HG03135 (cell line): ENCODE data around the gene PLCH2.

ENCODE experiments used
- ATAC-seq: cut with Tn5 transposase; IDR thresholded peaks from one replicate; pipeline ENCODE4 v1.9.1; 2021; ENCODE audit warnings: mild to moderate bottlenecking, moderate library complexity; ENCODE audit not compliant: unreplicated experiment

Gene PLCH2

DNA sequence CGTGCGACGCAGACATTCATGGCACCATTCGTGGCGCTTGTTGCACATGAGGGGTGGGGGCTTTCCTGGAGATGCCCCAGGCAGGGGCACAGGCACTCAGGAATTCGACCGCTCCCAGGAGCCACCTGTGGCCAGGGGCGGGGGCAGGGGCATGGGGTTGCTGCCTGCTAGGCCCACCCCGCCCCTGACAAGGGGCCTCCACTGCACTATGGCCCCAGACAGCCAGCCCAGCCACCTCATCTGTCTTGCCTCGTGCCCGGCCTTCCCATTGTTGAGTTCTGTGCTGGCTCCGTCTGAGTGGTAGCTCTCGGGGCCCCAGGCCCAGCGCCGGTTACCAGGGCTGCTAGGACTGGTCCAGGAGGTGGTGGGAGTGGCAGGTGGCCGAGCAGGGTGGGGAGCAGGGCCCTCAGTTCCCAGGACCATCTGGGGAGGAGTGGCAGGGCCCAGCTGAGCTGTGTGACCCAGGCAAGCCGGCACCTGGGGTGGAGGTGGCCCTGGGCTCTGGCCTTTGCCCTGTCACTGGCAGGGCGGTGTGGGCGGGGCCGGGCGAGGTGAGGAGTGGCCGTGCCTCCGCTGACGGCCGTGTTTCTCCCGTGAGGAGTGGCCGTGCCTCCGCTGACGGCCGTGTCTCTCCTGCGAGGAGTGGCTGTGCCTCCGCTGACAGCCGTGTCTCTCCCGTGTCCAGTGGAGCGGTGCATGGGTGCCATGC is 1.9 kb downstream of the PLCH2 start:
- no peak for ATAC-seq

DNA sequence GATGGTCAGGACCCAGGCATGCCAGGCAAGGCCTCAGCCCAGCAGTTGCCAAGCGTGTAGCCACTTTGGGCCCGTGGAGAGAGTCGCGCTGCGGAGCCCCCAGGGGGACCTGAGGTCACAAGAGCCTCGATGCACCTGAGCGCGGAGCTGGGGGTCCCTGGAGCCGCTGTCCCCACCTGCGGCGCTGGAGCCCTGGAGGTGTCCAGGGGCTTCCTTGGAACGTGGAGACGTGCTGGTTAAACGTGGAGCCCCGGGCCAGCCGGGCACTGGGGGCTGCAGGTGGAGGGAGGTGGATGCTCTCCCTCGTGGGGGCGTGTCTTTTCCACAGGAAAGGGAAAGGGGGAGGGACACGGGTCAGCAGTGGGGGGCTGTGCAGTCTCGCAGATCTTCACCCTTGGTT is 3.1 kb downstream of the PLCH2 start:
- ATAC-seq, result no peak

DNA sequence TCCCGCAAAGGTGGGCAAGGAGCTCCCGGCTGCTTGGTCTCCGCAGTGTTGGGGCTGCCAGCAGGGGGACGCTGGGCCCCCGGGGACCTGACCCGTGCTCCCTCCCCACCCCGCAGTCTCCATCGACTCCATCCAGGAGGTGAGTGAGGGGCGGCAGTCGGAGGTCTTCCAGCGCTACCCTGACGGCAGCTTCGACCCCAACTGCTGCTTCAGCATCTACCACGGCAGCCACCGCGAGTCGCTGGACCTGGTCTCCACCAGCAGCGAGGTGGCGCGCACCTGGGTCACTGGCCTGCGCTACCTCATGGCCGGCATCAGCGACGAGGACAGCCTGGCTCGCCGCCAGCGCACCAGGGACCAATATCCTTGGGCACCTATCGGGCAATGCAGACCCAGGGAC is 3.5 kb downstream of the PLCH2 start:
- no peak for ATAC-seq

GRCh38 chr1:2480236-2480985 is 4.3 kb downstream of the PLCH2 start:
- ATAC-seq, result no peak

DNA sequence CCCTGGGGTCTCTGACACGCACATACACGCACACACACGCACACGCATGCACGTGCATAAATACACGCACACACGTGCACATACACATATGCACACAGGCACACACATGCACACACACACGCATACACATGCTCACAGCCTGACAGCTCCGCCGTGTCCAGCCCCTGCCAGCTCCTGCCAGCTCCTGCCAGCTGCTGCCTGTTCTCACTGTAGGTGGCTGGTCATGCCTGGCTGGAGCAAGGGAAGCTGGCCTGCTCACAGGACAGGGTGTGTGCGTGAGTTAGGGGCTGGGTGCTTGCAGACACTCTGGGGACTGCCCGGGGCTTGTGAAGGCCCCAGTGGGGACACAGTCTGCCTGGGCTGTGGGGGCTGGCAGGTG is 4.9 kb downstream of the PLCH2 start:
- ATAC-seq, result no peak

DNA sequence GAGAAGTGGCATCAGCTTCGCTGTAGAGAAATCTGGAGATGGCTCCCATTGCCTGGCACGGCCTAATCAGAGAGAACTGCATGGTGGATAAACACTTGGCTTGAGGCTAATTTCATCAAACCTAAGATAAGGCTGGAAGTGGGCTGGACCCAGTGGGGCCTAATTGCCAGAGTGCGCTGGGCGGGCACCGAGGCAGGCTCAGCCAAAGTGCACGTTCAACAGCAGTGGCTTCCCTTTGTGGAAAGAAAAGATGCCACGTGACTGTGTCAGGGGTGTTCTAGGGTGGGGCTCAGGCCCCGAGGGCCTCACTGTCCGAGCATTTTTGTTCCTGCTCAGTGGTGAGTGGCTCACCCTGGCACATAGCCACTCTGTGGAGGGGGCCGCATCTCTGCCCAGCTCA is 5.8 kb downstream of the PLCH2 start:
- no peak for ATAC-seq

DNA sequence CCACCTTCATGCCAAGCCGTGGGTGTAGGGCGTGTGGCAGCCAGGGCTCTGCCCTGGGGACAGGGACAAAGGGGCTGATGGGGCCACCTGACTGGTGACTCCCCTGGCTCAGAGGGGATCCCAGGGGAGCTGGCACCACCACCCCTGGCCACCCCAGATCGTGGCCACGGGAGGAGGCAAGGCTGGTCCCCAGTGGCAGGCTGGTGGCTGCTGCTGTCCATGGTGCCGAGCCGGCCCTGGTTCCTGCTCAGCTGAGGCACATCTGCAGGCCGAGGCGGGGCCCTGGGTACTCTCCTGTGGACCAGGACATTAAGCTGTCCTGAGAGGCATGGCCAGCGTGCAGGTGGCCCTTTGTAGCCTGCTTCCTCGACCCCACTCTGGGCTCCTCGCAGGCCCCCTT is 6.5 kb downstream of the PLCH2 start:
- ATAC-seq, result no peak

DNA sequence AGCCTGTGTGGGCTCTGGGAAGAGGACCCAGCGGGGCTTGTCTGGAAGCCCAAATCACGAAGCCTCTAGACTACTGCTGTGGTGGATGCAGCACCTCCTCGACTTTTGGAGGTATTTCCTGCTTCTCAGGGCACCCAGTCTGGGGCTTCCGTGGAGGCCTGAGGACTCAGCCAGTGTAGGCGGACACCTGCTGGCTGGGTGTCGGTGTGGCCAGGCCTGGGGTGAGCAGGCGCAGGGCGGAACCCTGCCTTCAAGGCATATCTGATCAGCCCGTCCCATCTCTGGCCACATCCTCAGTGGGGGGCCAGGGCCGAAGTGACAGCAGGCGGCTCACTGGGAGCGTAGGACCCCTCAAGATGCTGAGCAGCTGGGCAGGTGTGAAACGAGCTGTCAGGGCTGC is 6.9 kb downstream of the PLCH2 start:
- ATAC-seq, result no peak

- no peak for ATAC-seq
These were observed 7.9 kb downstream of the PLCH2 start for GRCh38 chr1:2483970-2484369.

- no peak for ATAC-seq
These were observed 10.0 kb downstream of the PLCH2 start for GRCh38 chr1:2486041-2486440.

- no peak for ATAC-seq
These were observed 10.5 kb downstream of the PLCH2 start for GRCh38 chr1:2486558-2486957.

DNA sequence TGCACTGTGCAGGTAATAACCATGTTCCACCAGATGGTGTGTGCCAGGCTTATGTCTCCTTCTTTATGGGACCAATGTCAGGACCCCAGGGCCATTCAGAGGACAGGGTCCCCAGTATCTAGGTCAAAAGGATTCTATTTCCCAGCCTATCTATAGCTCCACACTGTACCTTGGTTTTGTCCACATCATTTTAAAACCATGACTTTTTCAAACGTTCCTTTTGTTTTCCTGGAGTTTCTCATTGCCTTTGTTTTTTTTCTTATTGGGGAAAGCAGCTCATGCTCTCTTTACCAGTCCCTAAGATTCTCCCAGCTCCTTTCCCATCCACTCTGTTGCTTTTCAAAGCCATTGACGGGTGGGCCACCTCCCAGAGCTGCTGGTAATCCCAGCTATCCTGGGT is 12.6 kb downstream of the PLCH2 start:
- no peak for ATAC-seq

DNA sequence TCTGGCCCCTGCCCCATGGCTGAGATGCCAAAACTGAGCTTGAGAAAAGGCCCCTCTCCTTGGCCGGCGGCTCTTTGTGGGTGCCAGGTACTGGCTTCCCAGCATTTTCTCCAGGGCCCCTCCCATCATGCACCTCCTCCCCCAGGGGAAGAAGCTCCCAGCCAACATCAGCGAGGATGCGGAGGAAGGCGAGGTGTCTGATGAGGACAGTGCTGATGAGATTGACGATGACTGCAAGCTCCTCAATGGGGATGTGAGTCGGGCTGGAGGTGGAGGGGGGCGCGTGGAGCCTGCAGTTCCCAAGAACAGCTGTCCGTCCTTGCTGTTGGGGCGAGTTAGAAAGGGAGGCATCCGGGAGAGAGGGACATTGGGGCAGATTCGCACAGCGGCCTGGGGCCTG is 13.5 kb downstream of the PLCH2 start:
- no peak for ATAC-seq

DNA sequence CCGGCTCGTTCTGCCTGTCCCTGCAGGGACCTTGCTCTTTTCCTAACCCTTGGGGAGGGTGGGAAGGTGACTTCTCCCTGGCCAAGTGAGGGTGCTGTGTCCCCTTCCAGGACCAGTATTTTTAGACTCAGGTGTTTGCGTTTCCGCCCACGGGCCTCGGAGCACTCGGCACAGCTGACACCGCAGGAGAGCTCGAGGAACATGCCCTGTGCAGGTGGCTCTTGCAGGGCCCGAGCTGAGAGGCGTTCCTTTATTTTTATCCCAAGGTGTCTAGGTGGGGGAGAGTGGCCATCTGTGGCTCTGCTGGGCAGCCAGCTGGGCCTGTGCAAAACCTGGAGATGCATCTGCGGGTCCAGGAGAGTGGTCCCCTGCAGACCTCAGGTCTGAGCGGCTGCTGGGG is 16.0 kb downstream of the PLCH2 start:
- ATAC-seq, result no peak

GRCh38 chr1:2493218-2493617 is 17.1 kb downstream of the PLCH2 start:
- no peak for ATAC-seq

DNA sequence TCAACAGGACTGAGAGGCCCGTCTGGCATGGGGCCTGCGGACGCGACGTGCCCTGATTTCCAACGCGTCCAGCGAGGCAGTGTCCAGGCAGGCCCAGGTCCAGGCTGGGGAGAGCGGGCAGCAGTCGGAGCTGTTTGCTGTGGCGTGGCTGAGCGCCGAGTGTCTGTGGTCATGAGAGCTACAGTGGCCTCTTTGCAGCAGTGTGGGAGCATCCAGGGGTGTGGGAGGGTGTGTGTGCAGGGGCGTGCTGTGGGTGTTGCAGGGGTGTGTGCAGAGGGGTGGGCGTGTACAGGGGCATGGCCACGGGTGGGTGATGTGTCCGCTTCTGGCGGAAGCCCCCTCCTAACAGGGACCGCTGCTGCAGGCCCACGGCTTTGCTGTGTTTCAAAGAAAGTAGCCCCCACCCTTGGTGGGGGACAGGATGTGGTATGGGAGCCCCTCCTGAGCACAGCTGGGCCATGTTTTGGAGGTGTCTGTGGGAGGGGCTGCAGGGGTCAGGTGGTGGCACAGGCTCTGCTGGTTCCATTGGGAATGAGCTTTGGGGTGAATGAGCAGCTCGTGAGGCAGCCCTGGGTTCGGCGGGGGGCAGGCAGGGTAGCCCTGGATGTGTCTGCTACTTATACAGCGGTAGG is 17.7 kb downstream of the PLCH2 start:
- no peak for ATAC-seq

DNA sequence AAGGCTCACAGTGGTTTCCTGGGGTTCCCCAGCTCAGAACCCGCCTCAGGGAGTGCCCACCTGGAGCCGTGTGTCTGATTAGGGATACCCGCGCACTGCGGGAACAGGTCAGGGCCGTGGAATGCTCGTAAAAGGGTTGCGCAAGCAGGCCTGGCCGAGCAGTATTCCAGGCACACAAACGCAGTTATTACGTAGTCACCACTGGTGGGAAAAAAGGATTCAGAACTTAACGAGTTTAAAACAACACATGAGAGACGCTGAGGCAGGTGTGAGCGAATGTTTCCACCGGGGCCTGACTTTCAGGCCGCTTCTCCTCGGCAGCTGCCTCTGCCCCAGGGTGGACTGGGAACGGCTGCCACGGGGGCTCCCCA is 18.2 kb downstream of the PLCH2 start:
- no peak for ATAC-seq

DNA sequence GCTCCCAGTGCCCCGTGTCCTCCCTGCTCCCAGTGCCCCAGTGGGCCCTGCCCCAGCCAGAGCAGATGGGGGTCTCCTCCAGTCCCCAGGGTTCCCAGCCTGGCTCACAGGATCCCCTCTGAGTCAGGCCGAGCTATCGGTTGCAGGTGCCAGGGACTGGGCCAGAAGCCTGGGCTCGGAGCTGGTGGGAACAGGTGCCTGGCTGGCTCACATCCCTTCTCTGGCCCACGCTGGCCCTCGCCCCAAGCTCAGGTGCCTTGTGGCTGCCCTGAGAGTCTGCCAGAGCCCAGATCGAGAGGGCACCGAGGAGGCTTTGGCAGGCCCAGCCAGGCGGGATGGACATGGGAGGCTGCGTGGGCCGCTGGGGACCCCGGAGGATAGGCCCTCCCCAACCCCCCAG is 18.9 kb downstream of the PLCH2 start:
- ATAC-seq, result no peak

- no peak for ATAC-seq
These were observed 19.5 kb downstream of the PLCH2 start for GRCh38 chr1:2495546-2495945.

- no peak for ATAC-seq
These were observed 20.1 kb downstream of the PLCH2 start for GRCh38 chr1:2496087-2496622.

- no peak for ATAC-seq
These were observed 20.7 kb downstream of the PLCH2 start for GRCh38 chr1:2496746-2497145.

DNA sequence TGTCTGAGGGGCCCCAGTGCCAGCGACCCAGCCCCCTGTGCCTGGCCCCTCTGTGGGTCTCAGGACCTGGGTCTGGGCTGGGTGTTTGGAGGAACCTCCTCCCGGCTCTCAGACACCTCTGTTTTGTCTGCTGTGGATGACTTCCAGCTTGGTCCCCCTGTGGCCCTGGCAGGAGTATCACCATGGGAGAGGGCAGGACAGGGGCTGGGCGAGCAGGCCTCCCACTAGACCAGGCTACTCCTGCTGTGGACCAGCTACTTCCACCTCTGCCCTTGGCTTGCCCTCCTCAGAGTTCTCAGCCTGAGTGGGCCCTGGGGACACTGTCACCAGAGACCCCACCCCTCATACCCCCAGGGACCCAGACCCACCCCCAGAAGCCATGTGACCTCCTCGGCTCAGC is 21.8 kb downstream of the PLCH2 start:
- no peak for ATAC-seq
